Measurements from ENCODE around the gene TXNRD2.

- TF ChIP-seq CTCF (IDR thresholded peaks at IDR 0.05) (no peak), POLR2A (IDR thresholded peaks at IDR 0.05) (no peak)
Observed at GRCh38 chr22:19843107-19843856, 98.3 kb downstream of the TXNRD2 start.

Measured in tibial nerve (tissue), 3 donors.